Measurements from ENCODE around the gene SCNN1B.

Gene SCNN1B

DNA sequence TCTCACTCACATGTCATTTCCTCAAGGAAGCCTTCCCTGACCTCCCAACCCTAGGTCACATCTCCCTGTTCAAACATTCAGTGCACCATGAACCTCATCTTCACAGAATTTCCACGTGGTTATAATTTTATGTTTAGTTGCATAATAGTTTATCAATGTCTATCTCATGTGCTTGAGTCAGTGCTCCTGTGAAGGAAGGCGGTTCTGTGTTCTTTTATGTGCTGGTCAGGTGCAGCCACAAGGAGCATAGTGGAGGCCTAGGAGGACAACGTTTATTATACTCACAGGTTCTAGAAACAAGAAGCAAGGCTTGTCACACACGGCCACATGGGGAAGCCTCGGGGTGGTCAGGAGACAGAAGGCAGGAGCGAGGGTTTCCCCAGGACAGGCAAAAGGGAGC is 34.5 kb upstream of the SCNN1B start:
- TF ChIP-seq, protein P1, sequence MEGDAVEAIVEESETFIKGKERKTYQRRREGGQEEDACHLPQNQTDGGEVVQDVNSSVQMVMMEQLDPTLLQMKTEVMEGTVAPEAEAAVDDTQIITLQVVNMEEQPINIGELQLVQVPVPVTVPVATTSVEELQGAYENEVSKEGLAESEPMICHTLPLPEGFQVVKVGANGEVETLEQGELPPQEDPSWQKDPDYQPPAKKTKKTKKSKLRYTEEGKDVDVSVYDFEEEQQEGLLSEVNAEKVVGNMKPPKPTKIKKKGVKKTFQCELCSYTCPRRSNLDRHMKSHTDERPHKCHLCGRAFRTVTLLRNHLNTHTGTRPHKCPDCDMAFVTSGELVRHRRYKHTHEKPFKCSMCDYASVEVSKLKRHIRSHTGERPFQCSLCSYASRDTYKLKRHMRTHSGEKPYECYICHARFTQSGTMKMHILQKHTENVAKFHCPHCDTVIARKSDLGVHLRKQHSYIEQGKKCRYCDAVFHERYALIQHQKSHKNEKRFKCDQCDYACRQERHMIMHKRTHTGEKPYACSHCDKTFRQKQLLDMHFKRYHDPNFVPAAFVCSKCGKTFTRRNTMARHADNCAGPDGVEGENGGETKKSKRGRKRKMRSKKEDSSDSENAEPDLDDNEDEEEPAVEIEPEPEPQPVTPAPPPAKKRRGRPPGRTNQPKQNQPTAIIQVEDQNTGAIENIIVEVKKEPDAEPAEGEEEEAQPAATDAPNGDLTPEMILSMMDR (IDR thresholded peaks at IDR 0.05; ENCODE audit: low read depth, low read length) = no peak
- H3K4me3 ChIP-seq (ENCODE audit: low read depth, low read length) = no peak overlapping the region

DNA sequence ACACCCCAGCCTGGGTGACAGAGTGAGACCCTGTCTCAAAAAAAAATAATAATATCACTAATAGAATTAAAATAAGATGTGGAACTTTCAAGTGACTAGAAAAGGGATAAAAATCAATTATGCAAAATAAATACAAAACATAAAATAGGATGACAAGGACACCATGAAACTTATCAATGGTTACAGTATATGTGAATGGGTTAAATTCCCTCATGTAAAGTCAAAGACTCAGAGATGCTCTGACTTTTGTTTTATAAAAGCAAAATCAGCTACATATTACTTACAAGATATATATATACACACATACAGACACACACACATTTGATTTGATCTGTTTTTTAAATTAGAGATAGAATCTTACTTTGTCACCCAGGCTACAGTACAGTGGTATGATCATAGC is 33.5 kb upstream of the SCNN1B start:
- H3K4me3 ChIP-seq (ENCODE audit: low read depth, low read length) = no peak overlapping the region
- TF ChIP-seq, protein P1 (IDR thresholded peaks at IDR 0.05; ENCODE audit: low read depth, low read length) = no peak

DNA sequence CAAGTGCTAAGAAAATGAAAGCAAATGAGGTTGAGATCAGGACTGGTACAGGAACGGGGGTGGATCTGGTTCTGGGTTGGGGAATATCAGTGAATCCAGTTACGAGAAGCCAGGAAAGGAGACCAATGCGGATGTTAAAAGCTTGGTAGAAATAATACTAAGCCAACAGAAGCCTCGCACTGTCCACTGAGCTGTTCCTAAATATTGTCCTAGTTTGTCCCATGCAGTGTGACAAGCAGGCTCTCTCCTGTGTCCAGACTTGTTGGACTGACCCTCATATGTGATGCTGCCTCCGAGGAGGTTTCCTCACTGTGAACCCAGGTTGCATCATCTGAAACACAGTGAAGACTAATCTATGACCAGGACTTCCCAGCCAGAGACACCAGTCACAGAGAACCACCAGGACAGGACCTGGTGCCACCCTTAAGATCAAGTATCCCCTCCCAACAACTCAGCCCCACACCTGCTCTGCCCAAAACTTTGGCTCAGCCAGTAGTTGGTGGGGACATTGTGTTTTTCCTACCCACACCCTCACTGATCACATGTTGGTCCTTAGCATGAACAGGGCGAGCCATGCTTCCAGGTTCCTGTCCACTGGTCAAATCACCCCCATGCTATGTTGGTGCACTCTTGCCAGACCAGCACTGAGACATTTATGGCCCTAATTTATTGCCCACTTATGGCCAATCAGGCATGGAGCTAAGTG is 32.7 kb upstream of the SCNN1B start:
- no peak overlapping the region for H3K4me3 ChIP-seq (ENCODE audit: low read depth, low read length)
- TF ChIP-seq, protein P1 (IDR thresholded peaks at IDR 0.05; ENCODE audit: low read depth, low read length) = no peak

DNA sequence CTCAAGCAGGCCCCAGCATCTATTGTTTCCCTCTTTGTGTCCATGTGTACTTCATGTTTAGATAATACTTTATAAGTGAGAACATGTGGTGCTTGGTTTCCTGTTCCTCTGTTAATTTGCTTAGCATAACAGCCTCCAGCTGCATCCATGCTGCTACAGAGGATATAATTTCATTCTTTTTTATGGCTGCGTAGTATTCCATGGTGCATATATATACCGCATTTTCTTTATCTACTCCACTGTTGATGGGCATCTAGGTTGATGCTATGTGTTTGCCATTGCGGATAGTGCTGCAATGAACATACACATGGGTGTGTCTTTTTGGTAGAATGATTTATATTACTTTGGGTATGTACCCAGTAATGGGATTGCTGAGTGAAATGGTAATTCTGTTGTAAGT is 31.4 kb upstream of the SCNN1B start:
- TF ChIP-seq, protein P1 (IDR thresholded peaks at IDR 0.05; ENCODE audit: low read depth, low read length) = no peak
- H3K4me3 ChIP-seq (ENCODE audit: low read depth, low read length) = no peak overlapping the region

DNA sequence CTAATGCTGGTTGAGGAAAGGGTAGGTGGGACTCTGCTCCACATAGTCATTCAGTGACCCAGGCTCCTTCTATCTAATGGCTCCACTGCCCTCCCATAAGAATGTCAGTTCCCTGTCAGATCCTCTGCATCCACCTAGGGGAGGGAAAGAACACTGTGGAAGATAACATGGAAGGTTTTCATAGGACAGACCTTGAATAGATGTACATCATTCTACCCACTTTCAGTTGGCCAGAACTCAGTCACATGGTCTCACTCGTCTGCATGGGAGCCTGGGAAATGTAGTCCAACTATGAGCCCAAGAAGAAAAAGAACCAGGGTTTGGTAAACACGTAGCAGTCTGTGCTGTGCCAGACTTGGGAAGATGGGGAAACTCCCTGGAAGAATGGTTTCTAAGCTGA is 27.1 kb upstream of the SCNN1B start:
- TF ChIP-seq, protein P1 (IDR thresholded peaks at IDR 0.05; ENCODE audit: low read depth, low read length) = no peak
- H3K4me3 ChIP-seq (ENCODE audit: low read depth, low read length) = no peak overlapping the region

DNA sequence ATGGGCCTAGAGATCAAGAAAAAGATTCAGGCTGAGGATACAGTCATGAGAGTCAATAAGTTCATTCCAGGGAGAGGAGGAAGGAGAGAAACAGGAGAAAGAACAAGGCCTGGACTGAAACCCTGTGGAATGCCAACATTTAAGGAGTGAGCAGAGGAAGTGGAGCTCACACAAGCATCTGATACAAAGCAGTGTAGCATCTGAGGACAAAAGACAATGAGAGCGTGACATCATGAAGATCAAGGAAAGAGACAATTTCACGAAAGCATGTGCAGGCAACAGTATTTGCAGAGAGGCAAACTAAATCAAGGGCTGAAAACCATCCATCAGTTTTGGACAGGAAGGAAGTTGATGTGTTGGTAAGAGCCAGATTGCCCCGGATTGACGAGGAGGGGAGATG is 25.3 kb upstream of the SCNN1B start:
- H3K4me3 ChIP-seq (ENCODE audit: low read depth, low read length) = no peak overlapping the region
- TF ChIP-seq, protein P1 (IDR thresholded peaks at IDR 0.05; ENCODE audit: low read depth, low read length) = no peak

DNA sequence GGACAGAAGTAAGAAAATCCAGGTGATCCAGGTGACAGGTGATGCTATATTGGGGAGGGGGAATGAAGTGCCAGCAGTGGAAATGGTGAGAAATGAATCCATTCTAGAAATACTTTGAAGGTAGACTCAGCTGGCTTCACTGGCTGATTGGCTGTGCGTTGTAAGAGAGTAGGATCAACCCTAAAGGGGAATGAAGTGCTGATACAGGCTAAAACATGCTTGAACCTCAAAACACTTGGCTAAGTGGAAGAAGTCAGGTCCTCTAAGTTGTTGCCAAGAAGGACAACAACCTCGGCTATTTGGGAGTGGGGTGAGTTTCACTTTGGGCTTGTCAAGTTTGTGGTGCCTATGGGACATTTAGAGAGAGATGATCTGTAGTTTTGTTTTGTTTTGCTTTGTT is 24.1 kb upstream of the SCNN1B start:
- TF ChIP-seq, protein P1 (IDR thresholded peaks at IDR 0.05; ENCODE audit: low read depth, low read length) = no peak

More for the DNA sequence above, 24.1 kb upstream of the SCNN1B start:
- H3K4me3 ChIP-seq (ENCODE audit: low read depth, low read length) = no peak overlapping the region
